Body of pancreas (tissue), 4 donors: ENCODE measurements around the gene HOXB4. TPM values are rescaled to one million over a fixed set of nuclear protein-coding genes. Genes with fewer than 3 reads are reported as not detected.

Source experiments
- ATAC-seq: fragments of 150-250 bp; one replicate; pipeline ENCODE4 v1.9.1; 2016
- DNase-seq, 4 donors: peaks; one replicate each; pipeline ENCODE4 v3.0.0-alpha.2; 2019
- H3K27ac ChIP-seq, 4 donors: fragments of 200-600 bp; sonication (generic); 1 replicate in 3 of 4; 2 replicates in 1 of 4; pipeline versions ENCODE4 v1.5.1 to v1.6.1; 2016 to 2019; ENCODE audit warnings: mild to moderate bottlenecking in 1 of 4, mixed read lengths in 1 of 4, moderate library complexity in 1 of 4
- H3K27me3 ChIP-seq, 2 donors: fragments of 200-600 bp; sonication (generic); one replicate each; pipeline ENCODE4 v1.6.0; 2016; ENCODE audit warnings: mild to moderate bottlenecking in 1 of 2
- H3K36me3 ChIP-seq, 2 donors: fragments of 200-600 bp; sonication (generic); replicated peaks in 1 of 2; 2 replicates each; pipeline ENCODE4 v1.5.1; 2016; ENCODE audit warnings: low read depth in 2 of 2; ENCODE audit not compliant: insufficient read depth in 1 of 2
- H3K4me1 ChIP-seq: fragments of 200-600 bp; sonication (generic); one replicate; pipeline ENCODE4 v1.6.0; 2016
- H3K4me3 ChIP-seq, 2 donors: fragments of 200-600 bp; sonication (generic); 1 replicate in 1 of 2; 2 replicates in 1 of 2; pipeline ENCODE4 v1.5.1; 2016 to 2019
- H3K9me3 ChIP-seq, 3 donors: fragments of 200-600 bp; sonication (generic); 1 replicate in 2 of 3; 2 replicates in 1 of 3; pipeline ENCODE4 v1.5.1; 2016
- POLR2A ChIP-seq, 3 donors: fragments of 450-650 bp; IDR thresholded peaks; one replicate each; pipeline ENCODE4 v1.6.1; 2016; ENCODE audit warnings: antibody characterized with exemption in 3 of 3, mild to moderate bottlenecking in 2 of 3
- WGBS, 2 donors: methylation state at CpG; one replicate each; pipeline ENCODE4 v1.1.5; 2017; 5-methylcytosine and 5-hydroxymethylcytosine counted together
- intact Hi-C: fragments of 100-400 bp; cut with DNase I; formaldehyde crosslinking; loops from one replicate; pipeline ENCODE4 v1.15.1; 2023
- microRNA counts, 2 donors: library from miRNA; unstranded; fragments of <30 nt; microRNA quantifications; one replicate each; lab custom pipeline; 2017
- total RNA-seq, 2 donors: library from RNA; depleted of rRNA; stranded (reverse); fragments of >200 nt; gene quantifications; one replicate each; pipeline ENCODE4 v1.1.0, GENCODE V29; 2016
- TF ChIP-seq, protein P1 (sequence below), 7 experiments: fragments of 450-650 bp in 4 of 7; fragments of 200-600 bp in 3 of 7; sonication (generic) in 3 of 7; IDR thresholded peaks; one replicate each; pipeline ENCODE4 v1.5.1; 2016 to 2019; ENCODE audit warnings: antibody characterized with exemption in 7 of 7

Gene HOXB4
- total RNA-seq, 2 donors from 2014 or later, result 0.26 to 2.3 TPM

DNA sequence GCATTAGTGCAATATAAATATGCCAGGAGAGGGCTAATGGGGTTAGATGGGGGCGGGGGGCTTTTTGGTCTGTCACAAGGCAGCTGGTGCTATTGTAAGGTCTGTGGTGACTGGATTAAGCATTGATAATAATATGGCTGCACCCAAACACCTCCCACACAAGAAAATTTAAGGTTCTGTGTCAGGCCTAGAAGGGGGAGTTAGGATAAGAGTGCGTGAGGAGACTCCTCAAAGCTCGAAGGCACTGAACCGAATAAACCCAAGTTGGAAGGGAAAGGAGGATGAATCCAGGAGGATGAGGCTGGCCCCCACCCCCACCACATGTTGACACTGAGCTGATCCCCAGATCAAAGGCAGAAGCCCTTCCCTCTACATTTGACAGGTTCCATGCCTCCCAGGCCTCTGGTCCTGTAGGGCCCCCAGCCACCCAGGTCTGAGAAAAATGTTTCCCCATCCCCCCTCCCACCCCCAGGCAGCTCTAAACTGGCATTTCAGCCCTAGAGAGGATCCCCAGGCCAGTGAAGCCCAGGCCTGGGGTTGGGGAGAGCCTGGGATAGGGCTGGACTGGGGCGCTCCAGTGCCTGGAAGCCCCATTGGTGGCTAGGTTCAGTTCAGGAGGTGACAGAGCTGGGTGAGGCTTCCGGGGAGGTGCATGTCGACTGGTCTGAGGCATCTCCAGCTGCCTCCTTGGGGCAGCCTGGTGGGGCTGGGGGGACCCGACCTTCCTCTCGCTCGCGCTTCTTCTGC is 49.0 kb downstream of the HOXB4 start:
- Histone ChIP-seq H3K27me3 (peaks cover 0 to 12% of the 10 kb centered on the region in 2 donors), H3K9me3 (no peaks in the 10 kb centered on the region), H3K27ac (no peak overlapping the region), H3K4me1 (peaks cover 5% of the 10 kb centered on the region), H3K4me3 (no peak overlapping the region), H3K36me3 (no peaks in the 10 kb centered on the region)
- ATAC-seq (no peak), DNase-seq (no peak)
- TF ChIP-seq POLR2A (IDR thresholded peaks at IDR 0.05), result no peak
- TF ChIP-seq, protein P1, sequence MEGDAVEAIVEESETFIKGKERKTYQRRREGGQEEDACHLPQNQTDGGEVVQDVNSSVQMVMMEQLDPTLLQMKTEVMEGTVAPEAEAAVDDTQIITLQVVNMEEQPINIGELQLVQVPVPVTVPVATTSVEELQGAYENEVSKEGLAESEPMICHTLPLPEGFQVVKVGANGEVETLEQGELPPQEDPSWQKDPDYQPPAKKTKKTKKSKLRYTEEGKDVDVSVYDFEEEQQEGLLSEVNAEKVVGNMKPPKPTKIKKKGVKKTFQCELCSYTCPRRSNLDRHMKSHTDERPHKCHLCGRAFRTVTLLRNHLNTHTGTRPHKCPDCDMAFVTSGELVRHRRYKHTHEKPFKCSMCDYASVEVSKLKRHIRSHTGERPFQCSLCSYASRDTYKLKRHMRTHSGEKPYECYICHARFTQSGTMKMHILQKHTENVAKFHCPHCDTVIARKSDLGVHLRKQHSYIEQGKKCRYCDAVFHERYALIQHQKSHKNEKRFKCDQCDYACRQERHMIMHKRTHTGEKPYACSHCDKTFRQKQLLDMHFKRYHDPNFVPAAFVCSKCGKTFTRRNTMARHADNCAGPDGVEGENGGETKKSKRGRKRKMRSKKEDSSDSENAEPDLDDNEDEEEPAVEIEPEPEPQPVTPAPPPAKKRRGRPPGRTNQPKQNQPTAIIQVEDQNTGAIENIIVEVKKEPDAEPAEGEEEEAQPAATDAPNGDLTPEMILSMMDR (IDR thresholded peaks at IDR 0.05), result no peak
- intact Hi-C loops, result no loop called here
- 85 to 92% methylated on average over 7 to 11 of the region's 11 CpGs for WGBS, 2 donors

DNA sequence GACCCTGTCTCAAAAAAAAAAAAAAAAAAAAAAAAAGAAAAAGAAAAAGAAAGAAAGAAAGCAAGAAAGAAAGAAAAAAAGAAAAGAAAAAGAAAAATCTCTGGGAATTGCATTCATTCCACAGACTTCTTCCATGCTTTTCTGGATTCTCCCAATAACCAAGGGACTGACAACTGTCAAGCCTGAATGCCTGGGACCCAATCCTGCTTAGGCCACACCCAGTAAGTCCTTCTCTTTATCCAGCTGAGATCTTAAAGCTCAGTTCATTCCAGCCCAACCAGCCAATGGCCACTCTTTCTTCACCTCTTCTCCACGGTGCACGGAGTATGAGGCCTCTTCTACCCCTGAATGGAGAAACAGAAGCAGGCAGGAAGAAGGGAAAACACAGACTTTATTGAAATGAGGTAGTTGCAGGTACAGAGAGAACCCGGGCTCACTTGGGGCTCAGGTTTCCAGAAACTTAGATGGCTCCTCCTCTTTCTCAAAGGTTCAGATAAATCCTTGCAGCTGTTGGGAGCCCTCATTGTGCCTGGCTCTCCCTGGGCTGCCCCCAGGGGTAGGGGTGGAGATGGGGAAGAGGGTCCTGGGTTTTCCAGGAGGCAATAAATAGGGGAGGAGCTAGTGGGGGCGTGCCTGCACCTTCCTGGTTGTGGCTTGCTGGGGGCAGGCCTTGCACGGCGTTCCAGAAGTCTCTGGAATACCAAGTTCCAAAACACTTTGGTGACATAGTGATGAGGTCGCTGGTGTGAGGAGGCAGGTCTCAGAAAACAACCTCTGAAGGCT is 49.8 kb downstream of the HOXB4 start:
- no peak for ATAC-seq
- Histone ChIP-seq H3K27me3 (peaks cover 0 to 12% of the 10 kb centered on the region in 2 donors), H3K4me3 (no peak overlapping the region), H3K9me3 (no peaks in the 10 kb centered on the region), H3K27ac (no peak overlapping the region), H3K36me3 (no peaks in the 10 kb centered on the region), H3K4me1 (peaks cover 5% of the 10 kb centered on the region)
- TF ChIP-seq, protein P1 (IDR thresholded peaks at IDR 0.05), result no peak
- no peak for TF ChIP-seq POLR2A (IDR thresholded peaks at IDR 0.05)
- 45 to 51% methylated on average over 7 of the region's 7 CpGs for WGBS, 2 donors
- no peak for DNase-seq
- intact Hi-C loops, result no loop called here

DNA sequence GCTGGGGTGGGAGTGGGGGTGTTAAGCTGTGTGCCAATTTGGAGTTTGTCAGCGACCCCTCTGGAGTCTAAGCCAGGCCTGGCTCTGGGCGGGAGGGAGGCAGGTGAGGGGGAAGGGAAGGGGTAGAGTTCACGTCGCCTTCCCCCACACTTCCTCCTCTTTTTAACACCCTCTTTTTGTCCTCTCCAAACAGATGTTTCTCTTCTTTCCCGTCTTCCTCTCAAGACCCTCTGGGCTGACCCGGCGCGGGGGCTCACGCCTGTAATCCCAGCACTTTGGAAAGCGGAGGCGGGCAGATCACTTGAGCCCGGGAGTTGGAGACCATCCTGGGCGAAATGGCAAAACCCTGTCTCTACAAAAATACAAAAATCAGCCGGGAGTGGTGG is 50.6 kb downstream of the HOXB4 start:
- DNase-seq (no peak), ATAC-seq (no peak)
- Histone ChIP-seq H3K4me1 (peaks cover 5% of the 10 kb centered on the region), H3K36me3 (no peaks in the 10 kb centered on the region), H3K9me3 (no peaks in the 10 kb centered on the region), H3K27me3 (peaks cover 0 to 17% of the 10 kb centered on the region in 2 donors), H3K4me3 (no peak overlapping the region), H3K27ac (no peak overlapping the region)
- WGBS, 2 donors, result 42 to 46% methylated on average over 14 of the region's 14 CpGs
- TF ChIP-seq POLR2A (IDR thresholded peaks at IDR 0.05), result no peak
- TF ChIP-seq, protein P1 (IDR thresholded peaks at IDR 0.05), result no peak
- intact Hi-C loops, result no loop called here

DNA sequence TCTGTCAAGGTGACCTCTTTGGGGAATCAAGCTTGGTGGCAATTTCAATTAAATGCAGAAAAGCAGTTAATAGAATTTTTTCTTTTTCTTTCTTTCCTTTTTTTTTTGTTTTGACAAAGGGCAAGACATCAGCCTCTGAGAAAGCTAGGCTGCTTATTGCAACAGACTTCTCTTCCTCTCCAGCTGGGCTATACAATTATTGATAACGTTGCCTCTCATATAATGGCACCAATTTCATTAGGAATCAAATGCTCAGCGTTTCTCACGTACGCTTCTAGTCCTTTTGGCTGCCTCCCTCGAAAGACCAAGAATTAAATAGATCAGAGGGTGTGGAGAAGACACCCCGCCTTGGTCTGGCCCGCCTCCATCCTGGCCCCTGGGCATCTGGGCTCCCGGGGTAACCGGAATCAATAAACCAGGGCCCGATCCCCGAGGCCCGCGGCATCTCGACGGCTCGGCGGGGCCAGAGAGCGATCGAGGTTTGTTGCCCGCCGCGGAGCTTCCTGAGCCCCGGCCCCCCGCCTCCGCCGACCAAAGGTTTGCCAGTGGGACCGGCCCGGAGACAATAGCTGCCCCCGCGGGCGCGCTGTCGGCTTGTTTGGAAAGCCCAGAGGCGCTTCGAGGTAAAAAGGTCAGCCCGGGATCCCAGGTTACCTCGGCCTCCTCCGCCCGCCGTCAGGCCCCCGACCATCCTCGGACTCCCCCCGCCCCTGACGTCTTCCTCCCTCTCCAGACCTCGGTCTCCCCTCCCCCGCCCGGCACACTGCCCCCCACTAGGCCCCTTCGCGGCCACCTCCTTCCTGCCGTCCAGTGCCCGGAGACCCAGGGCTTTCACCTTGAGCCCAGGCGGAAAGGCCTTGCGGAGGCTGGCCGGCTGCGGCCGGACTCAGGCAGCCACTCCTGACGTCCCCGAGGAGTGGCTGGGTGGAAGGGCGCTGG is 51.3 kb downstream of the HOXB4 start:
- intact Hi-C loops, result no loop called here
- Histone ChIP-seq H3K27me3 (peaks cover 0 to 22% of the 10 kb centered on the region in 2 donors), H3K9me3 (no peaks in the 10 kb centered on the region), H3K4me3 (no peak overlapping the region), H3K36me3 (no peaks in the 10 kb centered on the region), H3K27ac (no peak overlapping the region), H3K4me1 (peaks cover 5% of the 10 kb centered on the region)
- no peak for TF ChIP-seq POLR2A (IDR thresholded peaks at IDR 0.05)
- TF ChIP-seq, protein P1 (IDR thresholded peaks at IDR 0.05), result no peak
- DNase-seq (no peak), ATAC-seq (no peak)
- 19 to 26% methylated on average over 22 to 54 of the region's 59 CpGs for WGBS, 2 donors

MicroRNA genes within 50 kb of the gene (microRNA counts, 767-probe panel; counts per million panel counts)
- microRNA hsa-miR-10a-5p (lab: Ali Mortazavi, UCI), result 1,473 to 7,332 counts per million in 2 donors

Other genes starting within 250 kb of the HOXB4 start
- gene SKAP1, start 148.1 kb downstream of the HOXB4 start, total RNA-seq, result 1 to 10 TPM in 1 of 2 donors, under 1 TPM in 1; 0.78 to 4.0 TPM
- not detected for gene HOXB1, start 47.3 kb downstream of the HOXB4 start, total RNA-seq
- 10 to 100 TPM; 13.7 to 32.3 TPM for gene HOXB2, start 33.2 kb downstream of the HOXB4 start, total RNA-seq
- 1 to 10 TPM in 1 of 2 donors, not detected in 1; 2.9 TPM for gene HOXB3, start 11.9 kb upstream of the HOXB4 start, total RNA-seq
- gene HOXB5, start 15.4 kb upstream of the HOXB4 start, total RNA-seq, result under 1 TPM in 1 of 2 donors, not detected in 1; 0.99 TPM
- 1 to 10 TPM; 2.1 to 2.6 TPM for gene HOXB6, start 26.6 kb upstream of the HOXB4 start, total RNA-seq
- under 1 TPM in 1 of 2 donors, not detected in 1; 0.52 TPM for gene HOXB7, start 32.7 kb upstream of the HOXB4 start, total RNA-seq
- gene HOXB8, start 36.9 kb upstream of the HOXB4 start, total RNA-seq, result not detected
- not detected for gene HOXB9, start 48.0 kb upstream of the HOXB4 start, total RNA-seq
- not detected for gene PRAC1, start 144.2 kb upstream of the HOXB4 start, total RNA-seq
- gene PRAC2, start 144.8 kb upstream of the HOXB4 start, total RNA-seq, result not detected
- gene HOXB13, start 150.4 kb upstream of the HOXB4 start, total RNA-seq, result not detected
- under 1 TPM in 1 of 2 donors, not detected in 1; 0.26 TPM for gene TTLL6, start 238.9 kb upstream of the HOXB4 start, total RNA-seq